GM12878 (cell line): ENCODE measurements around the gene PTPRH. TPM values are rescaled to one million over a fixed set of nuclear protein-coding genes. Genes with fewer than 3 reads are reported as not detected.

Experiments used
- ATAC-seq: fragments of 200-7000 bp; cut with Tn5 transposase; 3 replicates; pipeline ENCODE4 v1.9.1; 2020; ENCODE audit warnings: mild to moderate bottlenecking, moderate library complexity
- BruUV-seq: library from RNA; stranded (reverse); fragments of 400-500 nt; replicated peaks from 2 replicates; lab custom pipeline; 2021; lab: Mats Ljungman, UMichigan
- CTCF ChIA-PET: fragments of 300-600 bp; sonication (Branson Sonifier 250); formaldehyde crosslinking; extraction: SDS; loops from one replicate; lab custom pipeline; 2021; ENCODE audit warnings: inconsistent platforms; lab: Yijun Ruan, JAX
- POLR2A ChIA-PET: fragments of 350-600 bp; formaldehyde crosslinking; extraction: SDS; loops from one replicate; lab custom pipeline; 2021; ENCODE audit warnings: inconsistent platforms; lab: Charles Lee
- RAD21 ChIA-PET: fragments of 300-600 bp; sonication (Branson Sonifier 250); formaldehyde crosslinking; loops from one replicate; lab custom pipeline; 2023; ENCODE audit warnings: antibody characterized with exemption; ENCODE audit not compliant: unreplicated experiment; lab: Charles Lee
- SMC1A ChIA-PET: fragments of 300-600 bp; sonication (Branson Sonifier 250); formaldehyde crosslinking; loops from one replicate; lab custom pipeline; 2023; ENCODE audit not compliant: unreplicated experiment, uncharacterized antibody; lab: Charles Lee
- DNase-seq: peaks from one replicate; pipeline ENCODE4 v3.0.0-alpha.2; 2011; ENCODE audit warnings: low read depth, low spot score
- FAIRE-seq: peaks from 3 replicates; lab custom pipeline; 2011; peaks lifted over from hg19 to GRCh38; lab: Jason Lieb, UNC
- H2AFZ ChIP-seq: 2 replicates; pipeline ENCODE4 v1.6.0; 2011; ENCODE audit warnings: low read depth, low read length, control low read depth; ENCODE audit not compliant: control insufficient read depth
- H3K27ac ChIP-seq: 2 replicates; pipeline ENCODE4 v1.5.1; 2011; ENCODE audit warnings: control low read depth; ENCODE audit not compliant: control insufficient read depth, insufficient read depth
- H3K27me3 ChIP-seq, 2 experiments: replicated peaks in 1 of 2; 2 replicates each; pipeline versions ENCODE4 v1.6.0 to v1.6.1; 2011; ENCODE audit warnings: low read length in 1 of 2; ENCODE audit not compliant: control insufficient read depth in 2 of 2, insufficient read depth in 2 of 2
- H3K36me3 ChIP-seq, 2 experiments: 2 replicates each; pipeline ENCODE4 v1.5.1; 2011; ENCODE audit warnings: low read length in 1 of 2; ENCODE audit not compliant: control insufficient read depth in 2 of 2, insufficient read depth in 2 of 2
- H3K4me1 ChIP-seq: 2 replicates; pipeline ENCODE4 v1.6.1; 2011; ENCODE audit warnings: mild to moderate bottlenecking, low read length, moderate library complexity, mixed read lengths; ENCODE audit not compliant: control insufficient read depth, insufficient read depth
- H3K4me2 ChIP-seq: 2 replicates; pipeline ENCODE4 v1.6.0; 2011; ENCODE audit warnings: control low read depth; ENCODE audit not compliant: control insufficient read depth, insufficient read depth
- H3K4me3 ChIP-seq: fragments of 200-600 bp; sonication (generic); 2 replicates; pipeline ENCODE4 v1.5.1; 2016
- H3K79me2 ChIP-seq: 2 replicates; pipeline ENCODE4 v1.6.0; 2011; ENCODE audit warnings: low read length; ENCODE audit not compliant: control insufficient read depth, insufficient read depth
- H3K9ac ChIP-seq: 2 replicates; pipeline ENCODE4 v1.8.0; 2011; ENCODE audit warnings: low read length, control low read depth, mixed read lengths; ENCODE audit not compliant: control insufficient read depth, insufficient read depth
- H3K9me3 ChIP-seq: replicated peaks from 3 replicates; pipeline ENCODE4 v1.5.1; 2011; ENCODE audit warnings: mild to moderate bottlenecking, low read length; ENCODE audit not compliant: control insufficient read depth, insufficient read depth
- H4K20me1 ChIP-seq: 2 replicates; pipeline ENCODE4 v1.6.0; 2011; ENCODE audit not compliant: control insufficient read depth, insufficient read depth
- GABPA ChIP-seq: IDR thresholded peaks from 2 replicates; pipeline ENCODE4 v1.6.1; 2014; ENCODE audit warnings: antibody characterized with exemption, low read depth, mild to moderate bottlenecking, inconsistent platforms
- KDM1A ChIP-seq: fragments of 200-600 bp; sonication (generic); IDR thresholded peaks from 2 replicates; pipeline ENCODE4 v1.6.1; 2016; ENCODE audit warnings: borderline replicate concordance
- MEF2A ChIP-seq: IDR thresholded peaks from 2 replicates; pipeline ENCODE4 v1.6.1; 2011; ENCODE audit warnings: low read depth, mild to moderate bottlenecking, low read length, moderate library complexity; ENCODE audit not compliant: insufficient read depth
- PAX5 ChIP-seq: IDR thresholded peaks from 2 replicates; pipeline ENCODE4 v1.6.1; 2011; ENCODE audit warnings: low read depth, low read length, borderline replicate concordance
- RFX5 ChIP-seq: IDR thresholded peaks from 2 replicates; pipeline ENCODE4 v1.6.1; 2011; ENCODE audit warnings: low read depth, low read length, improper control_type of control experiment
- RUNX3 ChIP-seq: IDR thresholded peaks from 2 replicates; pipeline ENCODE4 v1.6.1; 2012; ENCODE audit warnings: low read length, inconsistent platforms
- SMC3 ChIP-seq: IDR thresholded peaks from 2 replicates; pipeline ENCODE4 v1.6.1; 2011; ENCODE audit warnings: low read length, improper control_type of control experiment, borderline replicate concordance
- SP1 ChIP-seq: IDR thresholded peaks from one replicate; pipeline ENCODE4 v1.6.1; 2011; ENCODE audit warnings: low read depth, low read length
- SPI1 ChIP-seq: IDR thresholded peaks from 2 replicates; pipeline ENCODE4 v1.6.1; 2011; ENCODE audit warnings: low read depth, mild to moderate bottlenecking, low read length, moderate library complexity, borderline replicate concordance; ENCODE audit not compliant: insufficient read depth
- ZNF217 ChIP-seq: fragments of 450-650 bp; IDR thresholded peaks from 2 replicates; pipeline ENCODE4 v1.6.1; 2017; ENCODE audit warnings: antibody characterized with exemption, mild to moderate bottlenecking
- WGBS: methylation state at CpG from one replicate; pipeline ENCODE4 v1.1.6; 2016; ENCODE audit warnings: low lambda C conversion rate; ENCODE audit not compliant: insufficient replicate concordance, insufficient coverage; ENCODE audit errors: missing lambda C conversion rate; 5-methylcytosine and 5-hydroxymethylcytosine counted together
- in situ Hi-C: fragments of 300-500 bp; cut with MboI; formaldehyde crosslinking; loops from 9 replicates; pipeline ENCODE4 v1.14.3; 2018; ENCODE audit warnings: mixed read lengths
- intact Hi-C: fragments of 100-400 bp; cut with micrococcal nuclease; formaldehyde crosslinking; loops from one replicate; pipeline ENCODE4 v1.14.2; 2022; ENCODE audit not compliant: unreplicated experiment
- polyA plus RNA-seq, 11 experiments: library from polyadenylated mRNA; depleted of rRNA in 4 of 11; unstranded in 6 of 11; stranded (reverse) in 5 of 11; fragments of >200 nt; fragmentation: Nextera tagmentation in 4 of 11; fragmentation: Illumina TruSeq in 1 of 11; extraction: Ambion mirVana in 4 of 11; extraction: Trizol in 1 of 11; gene quantifications; 1 replicate in 1 of 11; 2 replicates in 10 of 11; pipeline versions ENCODE4 v1.2.1 to v1.2.3, GENCODE V29; 2011 to 2016; ENCODE audit warnings: inconsistent platforms in 2 of 11, missing spikeins in 2 of 11, low read depth in 1 of 11
- total RNA-seq, 4 experiments: library from RNA; depleted of rRNA in 3 of 4; stranded (reverse); fragments of >200 nt in 3 of 4; fragmentation: Illumina TruSeq in 1 of 4; extraction: Trizol in 1 of 4; gene quantifications; 2 replicates each; pipeline versions ENCODE4 v1.2.1 to v1.2.3, GENCODE V29; 2013 to 2021
- TF ChIP-seq, protein P1 (sequence below): fragments of 450-650 bp; IDR thresholded peaks from 2 replicates; pipeline ENCODE4 v1.6.1; 2018; ENCODE audit warnings: mild to moderate bottlenecking, low read depth, moderate library complexity; ENCODE audit not compliant: partially characterized antibody
- TF ChIP-seq, protein P2 (sequence below): fragments of 450-650 bp; IDR thresholded peaks from 2 replicates; pipeline ENCODE4 v1.6.1; 2017; ENCODE audit warnings: mild to moderate bottlenecking, moderate library complexity
- TF ChIP-seq, protein P3 (sequence below): IDR thresholded peaks from 2 replicates; pipeline ENCODE4 v1.6.1; 2012; ENCODE audit warnings: mild to moderate bottlenecking, low read depth, low read length

The PTPRH gene
- total and polyA plus RNA-seq, 10 of the 15 experiments (the other 5 are each of a cell fraction or from before 2014, with no cell fraction given), result 0.08 TPM; not detected in 9

DNA sequence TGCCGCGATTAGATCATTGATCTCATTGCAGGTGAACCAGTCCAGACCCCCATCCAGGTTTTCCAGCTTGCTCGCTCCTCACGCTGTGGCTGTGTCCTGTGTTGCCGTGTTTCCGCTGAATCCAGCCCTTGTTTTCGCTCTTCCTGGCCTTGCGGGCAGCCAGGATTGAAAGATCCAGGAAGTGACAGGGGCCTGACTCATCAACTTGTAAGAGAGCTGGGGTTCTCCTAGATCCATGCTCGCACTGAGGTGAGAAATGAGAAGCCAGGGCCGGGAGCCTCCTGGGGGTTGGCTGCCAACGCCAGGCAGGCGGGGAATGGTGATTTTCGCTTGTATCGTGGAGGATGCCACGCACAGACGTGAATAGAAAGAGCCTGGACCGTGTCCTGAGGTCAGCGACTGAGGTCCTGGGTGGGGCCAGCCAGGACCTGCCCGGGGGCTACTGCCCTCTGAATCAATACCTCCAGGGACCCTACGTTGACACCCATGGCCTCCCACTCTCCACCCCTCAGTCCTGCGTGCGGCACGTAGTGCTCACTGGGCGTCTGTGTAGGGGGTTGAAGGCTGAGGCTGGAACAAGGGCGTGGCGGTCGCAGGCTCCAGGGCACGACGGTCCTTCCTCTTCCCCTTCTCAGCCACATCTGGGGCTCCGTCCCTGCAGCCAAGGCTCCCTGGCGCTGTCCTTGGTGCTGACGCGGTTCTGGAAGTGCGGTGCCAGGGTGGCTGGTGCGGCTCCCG, 7.3 kb upstream of the PTPRH start:
- CTCF ChIA-PET, result interaction anchor here (0.7 to 1.0 kb wide), 2 partner anchors 287 to 338 kb away, joined by 3 read pairs; no protein-coding TSS in a partner anchor
- BruUV-seq, result no TSS peak
- H2AFZ ChIP-seq, result no peak overlapping the region
- H3K4me2 ChIP-seq, result no peak overlapping the region
- ATAC-seq (peak; percentile 70), DNase-seq (no peak), FAIRE-seq (no peak)
- no peaks in the 10 kb centered on the region for H4K20me1 ChIP-seq
- H3K9me3 ChIP-seq, result peaks cover 3% of the 10 kb centered on the region; the same call in 1 of the 3 replicates
- no peaks in the 10 kb centered on the region for H3K4me1 ChIP-seq
- SMC1A ChIA-PET, result no interaction called here
- no peak overlapping the region for H3K9ac ChIP-seq
- H3K27me3 ChIP-seq, result no peaks in the 10 kb centered on the region
- POLR2A ChIA-PET, result interaction anchor here (1.1 kb wide), 1 partner anchor 260 kb away, joined by 3 read pairs; the partner anchor contains the start of gene ZNF628
- 23% methylated on average over 36 of the region's 36 CpGs for WGBS
- no peaks in the 10 kb centered on the region for H3K36me3 ChIP-seq
- in situ Hi-C loops (no loop called here), intact Hi-C loops (no loop called here)
- RAD21 ChIA-PET, result no interaction called here
- no peak overlapping the region for H3K27ac ChIP-seq
- no peak overlapping the region; the same call in 1 of the 2 replicates for H3K4me3 ChIP-seq
- no peaks in the 10 kb centered on the region for H3K79me2 ChIP-seq
- TF ChIP-seq SPI1 (0 out of 2 replicates have a peak, but pooled peaks have one; percentile 9), ZNF217 (no peak), SP1 (peak; percentile 86), GABPA (no peak), SMC3 (peak; percentile 11; the same call in 1 of the 2 replicates), MEF2A (no peak), PAX5 (no peak), RUNX3 (peak; percentile 56), KDM1A (no peak), RFX5 (no peak)
- TF ChIP-seq, protein P1, sequence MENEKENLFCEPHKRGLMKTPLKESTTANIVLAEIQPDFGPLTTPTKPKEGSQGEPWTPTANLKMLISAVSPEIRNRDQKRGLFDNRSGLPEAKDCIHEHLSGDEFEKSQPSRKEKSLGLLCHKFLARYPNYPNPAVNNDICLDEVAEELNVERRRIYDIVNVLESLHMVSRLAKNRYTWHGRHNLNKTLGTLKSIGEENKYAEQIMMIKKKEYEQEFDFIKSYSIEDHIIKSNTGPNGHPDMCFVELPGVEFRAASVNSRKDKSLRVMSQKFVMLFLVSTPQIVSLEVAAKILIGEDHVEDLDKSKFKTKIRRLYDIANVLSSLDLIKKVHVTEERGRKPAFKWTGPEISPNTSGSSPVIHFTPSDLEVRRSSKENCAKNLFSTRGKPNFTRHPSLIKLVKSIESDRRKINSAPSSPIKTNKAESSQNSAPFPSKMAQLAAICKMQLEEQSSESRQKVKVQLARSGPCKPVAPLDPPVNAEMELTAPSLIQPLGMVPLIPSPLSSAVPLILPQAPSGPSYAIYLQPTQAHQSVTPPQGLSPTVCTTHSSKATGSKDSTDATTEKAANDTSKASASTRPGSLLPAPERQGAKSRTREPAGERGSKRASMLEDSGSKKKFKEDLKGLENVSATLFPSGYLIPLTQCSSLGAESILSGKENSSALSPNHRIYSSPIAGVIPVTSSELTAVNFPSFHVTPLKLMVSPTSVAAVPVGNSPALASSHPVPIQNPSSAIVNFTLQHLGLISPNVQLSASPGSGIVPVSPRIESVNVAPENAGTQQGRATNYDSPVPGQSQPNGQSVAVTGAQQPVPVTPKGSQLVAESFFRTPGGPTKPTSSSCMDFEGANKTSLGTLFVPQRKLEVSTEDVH, result no peak
- TF ChIP-seq, protein P2, sequence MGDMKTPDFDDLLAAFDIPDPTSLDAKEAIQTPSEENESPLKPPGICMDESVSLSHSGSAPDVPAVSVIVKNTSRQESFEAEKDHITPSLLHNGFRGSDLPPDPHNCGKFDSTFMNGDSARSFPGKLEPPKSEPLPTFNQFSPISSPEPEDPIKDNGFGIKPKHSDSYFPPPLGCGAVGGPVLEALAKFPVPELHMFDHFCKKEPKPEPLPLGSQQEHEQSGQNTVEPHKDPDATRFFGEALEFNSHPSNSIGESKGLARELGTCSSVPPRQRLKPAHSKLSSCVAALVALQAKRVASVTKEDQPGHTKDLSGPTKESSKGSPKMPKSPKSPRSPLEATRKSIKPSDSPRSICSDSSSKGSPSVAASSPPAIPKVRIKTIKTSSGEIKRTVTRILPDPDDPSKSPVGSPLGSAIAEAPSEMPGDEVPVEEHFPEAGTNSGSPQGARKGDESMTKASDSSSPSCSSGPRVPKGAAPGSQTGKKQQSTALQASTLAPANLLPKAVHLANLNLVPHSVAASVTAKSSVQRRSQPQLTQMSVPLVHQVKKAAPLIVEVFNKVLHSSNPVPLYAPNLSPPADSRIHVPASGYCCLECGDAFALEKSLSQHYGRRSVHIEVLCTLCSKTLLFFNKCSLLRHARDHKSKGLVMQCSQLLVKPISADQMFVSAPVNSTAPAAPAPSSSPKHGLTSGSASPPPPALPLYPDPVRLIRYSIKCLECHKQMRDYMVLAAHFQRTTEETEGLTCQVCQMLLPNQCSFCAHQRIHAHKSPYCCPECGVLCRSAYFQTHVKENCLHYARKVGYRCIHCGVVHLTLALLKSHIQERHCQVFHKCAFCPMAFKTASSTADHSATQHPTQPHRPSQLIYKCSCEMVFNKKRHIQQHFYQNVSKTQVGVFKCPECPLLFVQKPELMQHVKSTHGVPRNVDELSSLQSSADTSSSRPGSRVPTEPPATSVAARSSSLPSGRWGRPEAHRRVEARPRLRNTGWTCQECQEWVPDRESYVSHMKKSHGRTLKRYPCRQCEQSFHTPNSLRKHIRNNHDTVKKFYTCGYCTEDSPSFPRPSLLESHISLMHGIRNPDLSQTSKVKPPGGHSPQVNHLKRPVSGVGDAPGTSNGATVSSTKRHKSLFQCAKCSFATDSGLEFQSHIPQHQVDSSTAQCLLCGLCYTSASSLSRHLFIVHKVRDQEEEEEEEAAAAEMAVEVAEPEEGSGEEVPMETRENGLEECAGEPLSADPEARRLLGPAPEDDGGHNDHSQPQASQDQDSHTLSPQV, result no peak
- TF ChIP-seq, protein P3, sequence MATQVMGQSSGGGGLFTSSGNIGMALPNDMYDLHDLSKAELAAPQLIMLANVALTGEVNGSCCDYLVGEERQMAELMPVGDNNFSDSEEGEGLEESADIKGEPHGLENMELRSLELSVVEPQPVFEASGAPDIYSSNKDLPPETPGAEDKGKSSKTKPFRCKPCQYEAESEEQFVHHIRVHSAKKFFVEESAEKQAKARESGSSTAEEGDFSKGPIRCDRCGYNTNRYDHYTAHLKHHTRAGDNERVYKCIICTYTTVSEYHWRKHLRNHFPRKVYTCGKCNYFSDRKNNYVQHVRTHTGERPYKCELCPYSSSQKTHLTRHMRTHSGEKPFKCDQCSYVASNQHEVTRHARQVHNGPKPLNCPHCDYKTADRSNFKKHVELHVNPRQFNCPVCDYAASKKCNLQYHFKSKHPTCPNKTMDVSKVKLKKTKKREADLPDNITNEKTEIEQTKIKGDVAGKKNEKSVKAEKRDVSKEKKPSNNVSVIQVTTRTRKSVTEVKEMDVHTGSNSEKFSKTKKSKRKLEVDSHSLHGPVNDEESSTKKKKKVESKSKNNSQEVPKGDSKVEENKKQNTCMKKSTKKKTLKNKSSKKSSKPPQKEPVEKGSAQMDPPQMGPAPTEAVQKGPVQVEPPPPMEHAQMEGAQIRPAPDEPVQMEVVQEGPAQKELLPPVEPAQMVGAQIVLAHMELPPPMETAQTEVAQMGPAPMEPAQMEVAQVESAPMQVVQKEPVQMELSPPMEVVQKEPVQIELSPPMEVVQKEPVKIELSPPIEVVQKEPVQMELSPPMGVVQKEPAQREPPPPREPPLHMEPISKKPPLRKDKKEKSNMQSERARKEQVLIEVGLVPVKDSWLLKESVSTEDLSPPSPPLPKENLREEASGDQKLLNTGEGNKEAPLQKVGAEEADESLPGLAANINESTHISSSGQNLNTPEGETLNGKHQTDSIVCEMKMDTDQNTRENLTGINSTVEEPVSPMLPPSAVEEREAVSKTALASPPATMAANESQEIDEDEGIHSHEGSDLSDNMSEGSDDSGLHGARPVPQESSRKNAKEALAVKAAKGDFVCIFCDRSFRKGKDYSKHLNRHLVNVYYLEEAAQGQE, result peak; percentile 94
